ENCODE data around the gene CDKN2D. TPM values are rescaled to one million over a fixed set of nuclear protein-coding genes. Genes with fewer than 3 reads are reported as not detected.

CDKN2D gene
- total and polyA plus RNA-seq, 2 of the 8 experiments (the other 6 are each of a cell fraction or from before 2014, with no cell fraction given) = 3.0 to 4.0 TPM

DNA sequence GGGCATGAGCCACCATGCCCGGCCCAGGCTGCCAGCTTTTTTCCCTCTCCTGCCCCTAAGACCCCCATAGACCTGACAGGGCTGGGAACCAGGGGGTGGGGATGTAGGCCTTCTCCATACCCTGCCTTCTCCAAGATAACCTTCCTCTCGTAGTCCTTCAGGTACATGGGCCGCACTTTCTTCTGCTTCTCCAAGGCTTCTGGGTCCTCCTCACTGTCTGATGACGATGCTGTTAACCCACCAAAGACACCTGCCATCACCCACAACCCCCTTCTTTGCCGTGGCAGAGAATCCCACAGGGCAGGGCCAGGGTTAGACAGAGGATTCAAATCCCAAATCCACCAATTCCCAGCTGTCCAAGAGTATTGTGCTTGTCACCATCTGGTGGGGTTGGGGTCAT, 6.2 kb downstream of the CDKN2D start:
- Histone ChIP-seq H2BK120ac (replicated peaks; ENCODE audit: low read depth, low read length) (no peak overlapping the region), H3K23ac (ENCODE audit: insufficient read length) (no peak overlapping the region), H3K4ac (replicated peaks; ENCODE audit: insufficient read length, low read depth, low read length) (no peak overlapping the region), H3K9ac (replicated peaks in 1 of 4; ENCODE audit: extremely low read depth in 1 of 4, low read depth in 3 of 4, low read length in 3 of 4) (no peak overlapping the region; a peak in 2 of 7 replicates), H3K4me1 (replicated peaks in 1 of 4; ENCODE audit: control insufficient read depth in 3 of 4, insufficient read depth in 4 of 4, low read length in 3 of 4) (peaks cover 0 to 12% (median 6%) of the 10 kb centered on the region in 4 experiments; a peak in 4 of 7 replicates), H3K56ac (replicated peaks; ENCODE audit: insufficient read length, low read depth, low read length) (no peak overlapping the region), H4K5ac (ENCODE audit: insufficient read length, low read depth, low read length) (no peak overlapping the region), H2BK20ac (ENCODE audit: low read length) (no peak overlapping the region), H2AK5ac (ENCODE audit: low read depth, low read length) (no peak overlapping the region), H4K20me1 (replicated peaks in 1 of 2; ENCODE audit: control insufficient read depth in 1 of 2, insufficient read depth in 2 of 2, low read length in 2 of 2) (peaks cover 2 to 10% of the 10 kb centered on the region in 2 experiments), H3K36me3 (ENCODE audit: control insufficient read depth in 2 of 4, insufficient read depth in 4 of 4, low read length in 3 of 4) (peaks cover 12 to 45% (median 31%) of the 10 kb centered on the region in 4 experiments), H3K4me3 (ENCODE audit: extremely low read depth in 1 of 4, insufficient read depth in 2 of 4, low read depth in 3 of 4, low read length in 4 of 4) (no peak overlapping the region), H3K14ac (ENCODE audit: insufficient read length) (no peak overlapping the region), H3K9me3 (ENCODE audit: insufficient read depth in 2 of 2, low read depth in 1 of 2, low read length in 1 of 2) (no peaks in the 10 kb centered on the region), H3K27me3 (replicated peaks in 1 of 4; ENCODE audit: control insufficient read depth in 3 of 4, extremely low read depth in 1 of 4, insufficient read depth in 3 of 4, low read length in 3 of 4) (peaks cover 0 to 8% (median 7%) of the 10 kb centered on the region in 4 experiments; a peak in 3 of 7 replicates), H2AFZ (ENCODE audit: low read length) (no peak overlapping the region), H2BK5ac (ENCODE audit: low read depth, low read length) (no peak overlapping the region), H4K8ac (ENCODE audit: extremely low read depth, insufficient read depth, low read length) (no peak overlapping the region), H2BK12ac (ENCODE audit: low read depth, low read length) (no peak overlapping the region), H3K79me2 (ENCODE audit: control insufficient read depth in 1 of 2, insufficient read depth in 2 of 2, low read length in 2 of 2) (peaks cover 0 to 10% of the 10 kb centered on the region in 2 experiments; a peak in 2 of 4 replicates), H3K79me1 (ENCODE audit: low read depth, low read length) (peaks cover 4% of the 10 kb centered on the region; the same call in 1 of the 2 replicates), H3K4me2 (ENCODE audit: insufficient read depth in 1 of 2, low read depth in 2 of 2, low read length in 2 of 2) (no peak overlapping the region), H2BK15ac (ENCODE audit: low read length) (no peak overlapping the region), H3K18ac (ENCODE audit: extremely low read depth, low read length) (no peak overlapping the region), H3K23me2 (ENCODE audit: low read depth, low read length) (peaks cover 8% of the 10 kb centered on the region; the same call in 1 of the 2 replicates), H4K91ac (replicated peaks; ENCODE audit: insufficient read length, low read length) (no peak overlapping the region), H3K27ac (ENCODE audit: low read depth, low read length) (no peak overlapping the region)
- no peak for FAIRE-seq
- 89% methylated on average over 5 of the region's 5 CpGs; no CpG with 5 or more reads in 1 of the 2 experiments for WGBS, 2 experiments (ENCODE audit: extremely low coverage in 1 of 2, insufficient coverage in 1 of 2, insufficient read length in 1 of 2, insufficient replicate concordance in 2 of 2, low coverage in 1 of 2, low lambda C conversion rate in 2 of 2, missing lambda C conversion rate in 1 of 2)
- TF ChIP-seq TBP (IDR thresholded peaks at IDR 0.05; ENCODE audit: low read depth, low read length) (no peak), CHD2 (IDR thresholded peaks at IDR 0.05; ENCODE audit: low read length) (no peak), ZNF274 (IDR thresholded peaks at IDR 0.05; ENCODE audit: borderline replicate concordance, extremely low read depth, low read length) (no peak)
- TF ChIP-seq, protein P1, sequence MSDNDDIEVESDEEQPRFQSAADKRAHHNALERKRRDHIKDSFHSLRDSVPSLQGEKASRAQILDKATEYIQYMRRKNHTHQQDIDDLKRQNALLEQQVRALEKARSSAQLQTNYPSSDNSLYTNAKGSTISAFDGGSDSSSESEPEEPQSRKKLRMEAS (IDR thresholded peaks at IDR 0.05) = no peak
- ChIA-PET CTCF (ENCODE audit: partially characterized antibody) (interaction anchor here (0.6 to 2.4 kb wide), 5 partner anchors 10 to 141 kb away, joined by 5 to 13 read pairs (median 7); no protein-coding TSS in a partner anchor), POLR2A (ENCODE audit: partially characterized antibody) (interaction anchor here (1.8 to 5.3 kb wide), 2 partner anchors 10 to 87 kb away, joined by 4 to 41 read pairs; no protein-coding TSS in a partner anchor)
- DNase-seq (ENCODE audit: low read depth in 1 of 2, low spot score in 2 of 2) = no peak

Data from H1 (cell line).